GM21619 (cell line): Measurements from ENCODE around the gene SHROOM4.

ENCODE experiments used
- ATAC-seq: cut with Tn5 transposase; IDR thresholded peaks from one replicate; pipeline ENCODE4 v1.9.1; 2021; ENCODE audit not compliant: unreplicated experiment

SHROOM4 gene

GRCh38 chrX:50779694-50780093 lies 34.3 kb downstream of the SHROOM4 start:
- no peak for ATAC-seq

GRCh38 chrX:50778272-50778671 lies 35.7 kb downstream of the SHROOM4 start:
- no peak for ATAC-seq

GRCh38 chrX:50776248-50776647 lies 37.7 kb downstream of the SHROOM4 start:
- no peak for ATAC-seq

- ATAC-seq: no peak
Observed at GRCh38 chrX:50771382-50771781, 42.6 kb downstream of the SHROOM4 start.

- no peak for ATAC-seq
Observed at GRCh38 chrX:50770702-50771101, 43.3 kb downstream of the SHROOM4 start.

GRCh38 chrX:50769389-50770063 lies 44.5 kb downstream of the SHROOM4 start:
- no peak for ATAC-seq

GRCh38 chrX:50768801-50769200 lies 45.2 kb downstream of the SHROOM4 start:
- no peak for ATAC-seq

GRCh38 chrX:50765986-50766385 lies 48.0 kb downstream of the SHROOM4 start:
- ATAC-seq: no peak

- ATAC-seq: no peak
Observed at GRCh38 chrX:50762578-50762977, 51.4 kb downstream of the SHROOM4 start.

GRCh38 chrX:50756276-50756675 lies 57.7 kb downstream of the SHROOM4 start:
- no peak for ATAC-seq

GRCh38 chrX:50751091-50751490 lies 62.9 kb downstream of the SHROOM4 start:
- no peak for ATAC-seq

GRCh38 chrX:50747471-50747900 lies 66.5 kb downstream of the SHROOM4 start:
- no peak for ATAC-seq

GRCh38 chrX:50736656-50737055 lies 77.3 kb downstream of the SHROOM4 start:
- ATAC-seq: no peak

- ATAC-seq: no peak
Observed at GRCh38 chrX:50726296-50726695, 87.7 kb downstream of the SHROOM4 start.

- no peak for ATAC-seq
Observed at GRCh38 chrX:50725310-50725709, 88.7 kb downstream of the SHROOM4 start.

- ATAC-seq: no peak
Observed at GRCh38 chrX:50723006-50723405, 91.0 kb downstream of the SHROOM4 start.

- ATAC-seq: no peak
Observed at GRCh38 chrX:50721764-50722521, 92.1 kb downstream of the SHROOM4 start.

- no peak for ATAC-seq
Observed at GRCh38 chrX:50719614-50720013, 94.4 kb downstream of the SHROOM4 start.

- ATAC-seq: no peak
Observed at GRCh38 chrX:50718776-50719175, 95.2 kb downstream of the SHROOM4 start.

GRCh38 chrX:50716706-50717105 lies 97.3 kb downstream of the SHROOM4 start:
- no peak for ATAC-seq

- ATAC-seq: no peak
Observed at GRCh38 chrX:50712777-50713176, 101.2 kb downstream of the SHROOM4 start.

GRCh38 chrX:50711907-50712306 lies 102.1 kb downstream of the SHROOM4 start:
- no peak for ATAC-seq
